ENCODE results near the gene TNXB.
A peak's percentile ranks its signal among the peaks of the same experiment; 100 is the strongest.

TNXB gene

GRCh38 chr6:32137454-32137853 is 28.3 kb upstream of the TNXB start:
- no peak for DNase-seq

- no peak for DNase-seq
Observed at GRCh38 chr6:32133786-32134185, 24.6 kb upstream of the TNXB start.

GRCh38 chr6:32132110-32132509 is 23.0 kb upstream of the TNXB start:
- DNase-seq: no peak

- no peak for DNase-seq
Observed at GRCh38 chr6:32131439-32131948, 22.4 kb upstream of the TNXB start.

GRCh38 chr6:32129297-32130088 is 20.4 kb upstream of the TNXB start:
- no peak for DNase-seq

GRCh38 chr6:32128751-32129296 is 19.7 kb upstream of the TNXB start:
- DNase-seq: no peak

GRCh38 chr6:32127717-32128592 is 18.8 kb upstream of the TNXB start, which contains the start of gene ATF6B:
TSS of gene ATF6B (minus strand) at chr6:32128246. CDS start at chr6:32128207, 39 bp downstream.
- peak; percentile 97 to 99 for DNase-seq

GRCh38 chr6:32127409-32127716 is 18.2 kb upstream of the TNXB start:
- DNase-seq: no peak

- DNase-seq: no peak
Observed at GRCh38 chr6:32126880-32127279, 17.7 kb upstream of the TNXB start.

- no peak for DNase-seq
Observed at GRCh38 chr6:32123681-32124080, 14.5 kb upstream of the TNXB start.

GRCh38 chr6:32120573-32121059 is 11.5 kb upstream of the TNXB start:
- no peak for DNase-seq

GRCh38 chr6:32118782-32119628 is 9.9 kb upstream of the TNXB start:
- DNase-seq: peak; percentile 57 to 72

GRCh38 chr6:32117461-32117860 is 8.3 kb upstream of the TNXB start:
- no peak for DNase-seq

- no peak for DNase-seq
Observed at GRCh38 chr6:32116674-32117073, 7.5 kb upstream of the TNXB start.

GRCh38 chr6:32115623-32116022 is 6.5 kb upstream of the TNXB start:
- no peak for DNase-seq

- no peak for DNase-seq
Observed at GRCh38 chr6:32114796-32115195, 5.7 kb upstream of the TNXB start.

GRCh38 chr6:32113386-32114352 is 4.5 kb upstream of the TNXB start:
- DNase-seq: no peak

GRCh38 chr6:32112431-32112980 is 3.4 kb upstream of the TNXB start:
- no peak for DNase-seq

GRCh38 chr6:32111424-32112066 is 2.4 kb upstream of the TNXB start:
- no peak for DNase-seq

GRCh38 chr6:32110632-32111031 is 1.5 kb upstream of the TNXB start:
- DNase-seq: no peak

Measured in NCI-H2081 (cell line).